NCI-H345 treated with DMSO at 0.1 percent for 48 hours (cell line): ENCODE measurements around the gene KCNT1.

Experiments
- DNase-seq: peaks from one replicate; lab custom pipeline; 2025; ENCODE audit not compliant: unreplicated experiment; lab: John Stamatoyannopoulos, UW

The KCNT1 gene

GRCh38 chr9:135794057-135794335 lies 92.0 kb downstream of the KCNT1 start:
- no peak for DNase-seq

GRCh38 chr9:135794361-135794885 lies 92.4 kb downstream of the KCNT1 start:
- no peak for DNase-seq

GRCh38 chr9:135795391-135795790 lies 93.4 kb downstream of the KCNT1 start:
- no peak for DNase-seq

- no peak for DNase-seq
Measured at GRCh38 chr9:135796784-135797485, 95.0 kb downstream of the KCNT1 start.

- DNase-seq, result peak; percentile 5
Measured at GRCh38 chr9:135797507-135798262, 95.7 kb downstream of the KCNT1 start.

GRCh38 chr9:135798263-135798585 lies 96.2 kb downstream of the KCNT1 start:
- DNase-seq, result no peak

- DNase-seq, result no peak
Measured at GRCh38 chr9:135799261-135799660, 97.3 kb downstream of the KCNT1 start.

- DNase-seq, result no peak
Measured at GRCh38 chr9:135801070-135801469, 99.1 kb downstream of the KCNT1 start.

GRCh38 chr9:135802876-135803419 lies 101.0 kb downstream of the KCNT1 start:
- DNase-seq, result no peak

GRCh38 chr9:135803441-135803840 lies 101.5 kb downstream of the KCNT1 start:
- DNase-seq, result no peak

GRCh38 chr9:135804581-135805421 lies 102.8 kb downstream of the KCNT1 start:
- DNase-seq, result no peak

- no peak for DNase-seq
Measured at GRCh38 chr9:135805422-135806022, 103.5 kb downstream of the KCNT1 start.

- DNase-seq, result no peak
Measured at GRCh38 chr9:135809166-135809565, 107.2 kb downstream of the KCNT1 start.

GRCh38 chr9:135810806-135811575 lies 109.0 kb downstream of the KCNT1 start:
- no peak for DNase-seq

GRCh38 chr9:135811801-135812200 lies 109.8 kb downstream of the KCNT1 start:
- DNase-seq, result peak; percentile 83

GRCh38 chr9:135812961-135813360 lies 111.0 kb downstream of the KCNT1 start:
- DNase-seq, result no peak

GRCh38 chr9:135813671-135814290 lies 111.8 kb downstream of the KCNT1 start:
- DNase-seq, result no peak

GRCh38 chr9:135814421-135815095 lies 112.6 kb downstream of the KCNT1 start:
- no peak for DNase-seq

- no peak for DNase-seq
Measured at GRCh38 chr9:135815413-135815812, 113.4 kb downstream of the KCNT1 start.
